ENCODE data around the gene EPHB2.
"Not testable (repeated sequence)": the region's sequence is repeated elsewhere in the genome, so short reads cannot be mapped to it uniquely, and the experiment has no call there.

Gene EPHB2

DNA sequence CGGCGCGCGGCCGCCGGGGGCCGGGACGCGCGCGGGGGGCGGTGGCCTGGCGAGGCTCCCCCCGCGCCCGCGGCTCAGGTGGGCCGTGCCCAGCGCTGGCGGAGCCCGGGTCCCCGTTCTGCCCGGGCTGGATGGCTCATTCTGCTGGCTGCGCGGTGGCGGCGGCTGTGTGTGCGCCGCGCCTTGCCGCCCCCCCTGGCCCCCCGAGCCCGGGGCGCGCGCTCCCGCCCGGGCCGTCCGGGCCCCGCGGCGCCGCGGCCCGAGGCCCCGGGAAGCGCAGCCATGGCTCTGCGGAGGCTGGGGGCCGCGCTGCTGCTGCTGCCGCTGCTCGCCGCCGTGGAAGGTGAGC, at the start of gene EPHB2:
Gene EPHB2, plus strand, starts transcription at position 139 of the 349 bp plus-strand sequence. Its CDS starts 144 bp downstream, at position 283.
- DNase-seq (ENCODE audit: low spot score) = peak; percentile 36

DNA sequence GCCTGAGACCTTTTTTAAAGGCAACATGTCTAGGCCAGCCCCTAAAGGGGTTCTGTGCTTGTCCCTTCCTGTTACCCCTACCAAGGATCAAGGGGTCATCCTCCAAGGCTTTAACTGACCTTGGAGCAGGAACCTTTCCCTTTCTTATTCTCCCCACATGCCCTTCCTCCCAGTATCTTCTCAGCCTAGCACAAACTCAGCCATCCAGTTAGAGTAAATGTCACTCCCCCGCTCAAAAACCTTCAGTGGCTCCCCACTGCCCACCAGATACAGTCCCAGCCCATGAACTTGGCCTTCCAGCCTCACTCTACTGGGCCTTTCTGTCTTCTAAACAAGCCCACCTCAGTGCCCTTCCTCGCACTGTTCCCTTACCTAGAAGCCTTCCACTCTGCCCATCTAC, 48.8 kb upstream of the EPHB2 start:
- no peak for DNase-seq (ENCODE audit: low spot score)

DNA sequence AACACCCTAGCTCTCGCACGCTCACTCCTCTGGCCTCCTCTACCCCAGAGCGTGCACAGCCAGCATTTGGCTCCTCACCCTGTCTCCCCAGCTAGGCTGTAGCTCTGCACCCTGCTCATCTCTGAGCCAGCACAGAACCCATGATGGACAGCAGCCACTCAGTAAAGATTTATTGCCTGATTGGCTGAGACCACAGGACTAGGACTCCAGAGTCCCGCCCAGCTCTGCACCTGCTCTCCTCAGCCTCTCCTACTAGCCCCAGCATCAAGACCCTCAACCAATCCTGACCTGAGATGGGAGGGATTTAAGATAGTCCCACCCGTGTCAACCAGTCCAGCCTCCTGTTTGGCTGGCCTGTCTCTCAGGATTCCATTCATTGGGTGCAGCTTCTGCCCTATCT, 48.3 kb upstream of the EPHB2 start:
- DNase-seq (ENCODE audit: low spot score) = peak; percentile 96

DNA sequence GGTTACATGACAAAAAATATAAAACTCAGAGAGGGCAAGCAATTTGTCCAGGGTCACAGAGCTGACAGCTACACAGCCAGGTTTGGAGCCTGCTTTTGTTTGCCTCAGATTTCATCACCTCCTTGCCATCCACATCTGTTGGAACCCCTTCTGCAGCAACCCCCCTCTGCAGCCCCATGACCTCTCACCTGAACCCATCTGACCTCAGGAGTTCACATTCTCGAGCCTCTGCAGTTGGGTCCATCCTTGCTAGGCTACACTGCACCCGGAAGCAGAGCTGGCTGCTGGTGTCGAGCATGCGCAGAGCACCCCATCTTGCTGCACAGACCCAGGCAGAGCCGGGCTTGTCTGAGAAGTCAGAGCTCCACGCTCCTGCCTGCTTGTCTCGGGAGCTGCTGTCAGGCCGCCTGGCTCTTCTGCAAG, 47.6 kb upstream of the EPHB2 start:
- no peak for DNase-seq (ENCODE audit: low spot score)

DNA sequence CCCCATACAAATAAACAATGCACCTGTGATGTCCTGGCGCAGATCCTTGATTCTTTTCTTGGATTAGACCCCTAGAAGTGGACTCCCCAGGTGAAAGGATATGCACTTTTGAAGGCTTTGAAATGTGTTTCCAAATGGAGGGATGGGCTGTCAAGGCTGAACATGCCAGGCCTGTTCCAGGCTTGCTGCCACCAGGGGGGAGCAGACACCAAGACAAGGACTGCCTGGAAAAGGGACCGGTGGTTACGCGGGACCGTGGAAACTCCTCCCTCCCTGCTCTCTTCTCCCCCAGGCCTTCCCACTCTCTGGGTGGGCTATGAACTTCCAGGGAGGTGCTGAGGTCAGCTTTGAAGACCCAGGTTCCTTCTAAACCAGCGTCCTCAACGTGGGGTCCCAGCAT, 44.9 kb upstream of the EPHB2 start:
- DNase-seq (ENCODE audit: low spot score) = no peak

DNA sequence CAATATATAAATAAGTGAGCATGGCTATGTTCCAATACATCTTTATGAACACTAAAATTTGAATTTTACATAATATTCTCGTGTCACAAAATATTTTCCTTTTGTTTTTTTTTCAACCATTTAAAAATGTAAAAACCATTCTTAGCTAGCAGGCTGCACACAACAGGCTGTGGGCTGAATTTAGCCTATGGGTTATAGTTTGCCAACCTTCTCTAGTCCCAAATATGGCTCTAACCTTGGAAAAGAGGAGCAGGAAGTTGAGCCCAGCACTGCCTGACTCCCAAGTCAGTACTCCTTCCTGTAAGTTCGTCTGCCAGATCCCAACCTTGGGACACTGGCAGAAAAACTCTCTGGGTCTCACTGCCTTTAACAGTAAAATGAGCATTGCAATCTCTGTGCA, 44.2 kb upstream of the EPHB2 start:
- DNase-seq (ENCODE audit: low spot score) = no peak

DNA sequence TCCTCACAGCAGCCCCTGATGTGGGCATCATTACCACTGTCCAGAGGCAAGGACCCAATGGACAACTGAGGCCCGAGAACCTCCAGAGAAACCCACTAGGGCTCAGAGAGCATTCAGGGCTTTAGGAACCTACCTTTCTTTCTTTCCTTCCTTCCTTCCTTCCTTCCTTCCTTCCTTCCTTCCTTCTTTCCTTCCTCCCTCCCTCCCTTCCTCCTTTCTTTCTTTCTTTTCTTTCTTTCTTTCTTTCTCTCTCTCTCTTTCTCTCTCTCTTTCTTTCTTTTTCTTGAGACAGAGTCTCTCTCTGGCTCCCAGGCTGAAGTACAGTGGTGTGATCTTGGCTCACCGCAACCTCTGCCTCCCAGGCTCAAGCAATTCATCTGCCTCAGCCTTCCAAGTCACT, 41.8 kb upstream of the EPHB2 start:
- not testable (repeated sequence) for DNase-seq (ENCODE audit: low spot score)

DNA sequence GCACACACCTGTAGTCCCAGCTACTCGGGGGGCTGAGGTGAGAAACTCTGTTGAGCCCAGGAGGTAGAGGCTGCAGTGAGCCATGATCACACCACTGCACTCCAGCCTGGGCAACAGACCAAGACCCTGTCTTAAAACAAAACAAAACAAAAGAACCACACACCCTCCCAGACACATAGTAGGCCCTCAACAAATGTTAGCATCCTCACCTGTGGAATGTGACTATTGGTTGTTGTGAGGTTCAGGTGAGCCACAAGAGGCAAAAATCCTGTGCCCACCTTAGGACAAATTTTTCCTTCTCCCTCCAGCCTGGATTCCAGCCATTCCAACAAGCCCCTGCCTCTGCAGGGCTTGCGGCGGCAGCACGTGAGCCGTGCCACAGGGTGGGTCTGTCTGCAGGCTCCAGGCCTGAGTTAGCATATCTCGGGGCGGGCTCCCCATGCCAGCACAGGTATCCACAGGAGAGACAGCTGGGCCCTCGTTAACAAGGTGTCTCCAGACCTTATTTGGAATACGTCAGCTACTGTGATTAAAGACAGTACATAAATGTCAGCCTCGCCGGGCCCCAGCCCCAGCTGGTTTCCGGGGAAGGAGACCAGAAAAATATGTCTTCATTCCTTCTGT, 40.2 kb upstream of the EPHB2 start:
- no peak for DNase-seq (ENCODE audit: low spot score)

DNA sequence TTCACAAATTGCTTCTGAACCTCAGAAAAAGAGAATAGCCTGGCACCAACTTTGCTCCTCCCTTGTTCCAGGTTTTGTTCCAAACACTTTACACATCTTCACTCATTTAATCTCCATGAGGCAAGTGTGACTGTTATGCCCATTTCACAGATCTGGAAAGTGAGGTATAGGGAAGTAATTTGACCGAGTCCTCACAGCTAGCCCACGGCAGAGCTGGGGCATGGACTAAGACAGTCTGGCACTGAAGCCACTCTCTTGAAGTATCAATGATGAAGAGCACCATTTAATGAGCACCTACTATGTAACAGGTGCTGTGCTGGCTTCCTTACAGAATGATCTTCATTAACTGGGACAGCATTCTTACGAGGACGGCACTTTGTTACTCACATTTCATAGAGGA, 38.6 kb upstream of the EPHB2 start:
- no peak for DNase-seq (ENCODE audit: low spot score)

DNA sequence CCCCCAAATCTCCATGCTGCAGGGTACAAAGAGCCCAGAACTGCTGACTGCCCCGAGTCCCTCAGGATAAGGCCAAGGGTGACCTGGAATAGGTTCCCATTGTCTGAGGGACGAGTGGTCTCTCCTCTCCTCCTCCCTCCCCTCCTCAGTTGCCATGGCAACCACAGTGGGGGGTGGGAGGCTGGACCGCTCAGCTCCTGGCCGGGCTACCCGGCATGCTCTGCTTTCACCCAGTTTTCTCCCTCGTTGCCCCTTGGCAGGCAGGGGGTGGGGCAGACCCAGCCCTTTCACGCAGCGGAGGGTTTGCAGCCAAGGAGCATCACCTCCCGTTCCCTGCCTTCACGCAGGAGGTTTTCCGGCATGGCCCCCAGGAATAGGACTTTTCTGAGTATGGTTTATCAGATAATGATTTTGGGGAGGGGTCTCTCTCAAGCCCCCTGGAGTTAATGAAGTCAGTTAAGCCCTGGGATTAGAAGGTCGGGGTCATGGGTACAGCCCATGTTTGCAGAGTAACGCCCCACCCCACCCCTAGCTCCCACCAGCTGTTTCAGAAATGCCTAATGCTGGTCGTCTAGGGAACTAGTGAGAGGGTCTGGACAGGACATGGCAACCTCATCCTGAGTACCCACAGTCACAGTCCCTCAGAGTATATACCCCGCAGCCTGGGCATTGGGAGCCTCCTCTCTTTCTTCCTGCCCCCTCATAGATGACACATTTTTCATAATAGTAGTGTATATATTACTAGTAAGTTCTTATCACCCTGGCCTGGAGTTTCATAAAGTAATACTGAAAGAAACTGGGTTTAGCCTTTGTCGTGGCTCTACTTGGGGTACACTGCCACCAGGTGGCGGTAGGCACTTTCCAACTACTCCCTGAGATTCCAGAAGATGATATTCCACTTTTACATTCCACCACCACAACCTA, 36.9 kb upstream of the EPHB2 start:
- DNase-seq (ENCODE audit: low spot score) = peak; percentile 56

DNA sequence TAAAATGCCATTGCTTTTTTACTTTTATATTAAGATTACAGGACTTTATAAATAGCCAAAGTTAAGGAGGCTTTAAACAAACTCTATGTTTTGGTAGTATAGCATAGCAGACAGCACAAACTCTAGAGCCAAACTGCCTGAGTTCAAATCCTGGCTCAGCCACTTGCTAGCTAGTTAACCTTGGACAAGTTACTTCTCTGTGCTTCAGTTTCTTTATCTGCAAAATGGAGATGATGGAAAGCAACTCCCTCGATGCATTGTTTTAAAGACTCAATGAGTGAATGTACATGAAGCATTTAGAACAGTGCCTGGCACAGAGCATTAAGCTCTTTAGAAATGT, 36.3 kb upstream of the EPHB2 start:
- no peak for DNase-seq (ENCODE audit: low spot score)

DNA sequence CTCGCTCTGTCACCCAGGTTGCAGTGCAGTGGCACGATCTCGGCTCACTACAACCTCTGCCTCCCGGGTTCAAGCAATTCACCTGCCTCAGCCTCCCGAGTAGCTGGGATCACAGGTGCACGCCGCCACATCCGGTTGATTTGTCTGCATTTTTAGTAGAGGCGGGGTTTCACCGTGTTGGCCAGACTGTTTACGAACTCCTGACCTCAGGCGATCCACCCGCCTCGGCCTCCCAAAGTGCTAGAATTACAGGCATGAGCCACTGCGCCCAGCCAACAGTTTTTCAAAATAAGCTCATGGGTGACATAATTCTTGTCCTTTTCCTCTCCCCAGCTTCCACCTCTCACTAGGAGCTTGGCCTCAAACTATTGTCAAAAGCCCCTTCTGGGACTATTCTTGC, 34.5 kb upstream of the EPHB2 start:
- DNase-seq (ENCODE audit: low spot score) = not testable (repeated sequence)

DNA sequence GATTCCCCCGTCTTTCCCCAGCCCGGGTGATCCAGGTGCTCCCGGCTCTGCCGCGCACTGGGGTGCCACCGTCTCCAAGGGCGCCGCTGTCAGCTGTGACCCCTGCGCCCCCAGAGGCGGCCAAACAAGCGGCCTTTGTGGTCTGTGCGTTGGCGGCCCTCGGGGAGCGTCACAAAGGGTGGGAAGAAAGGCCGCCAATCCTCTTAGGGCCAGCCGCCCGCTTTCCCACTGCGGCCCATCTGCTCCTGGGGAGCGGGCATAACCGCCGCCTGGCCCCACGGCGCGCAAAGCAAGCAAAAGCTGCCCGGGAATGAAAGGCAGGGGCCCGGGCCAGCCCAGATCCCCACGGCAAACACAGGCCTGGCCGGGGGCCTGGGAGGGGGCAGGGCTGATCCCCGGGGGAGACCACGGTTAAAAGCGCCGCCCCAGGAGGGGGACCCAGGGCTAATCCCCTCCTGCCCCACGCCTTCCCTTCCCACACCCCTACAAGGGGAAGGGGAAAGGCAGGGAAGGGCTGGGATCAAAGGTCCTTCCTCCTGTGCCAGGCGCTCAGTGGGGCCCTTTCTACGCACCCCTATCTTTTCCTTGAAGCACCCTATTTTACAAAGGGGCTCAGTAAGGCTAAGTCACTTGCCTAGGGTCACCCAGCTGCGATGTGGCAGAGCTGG, 33.6 kb upstream of the EPHB2 start:
- DNase-seq (ENCODE audit: low spot score) = no peak

DNA sequence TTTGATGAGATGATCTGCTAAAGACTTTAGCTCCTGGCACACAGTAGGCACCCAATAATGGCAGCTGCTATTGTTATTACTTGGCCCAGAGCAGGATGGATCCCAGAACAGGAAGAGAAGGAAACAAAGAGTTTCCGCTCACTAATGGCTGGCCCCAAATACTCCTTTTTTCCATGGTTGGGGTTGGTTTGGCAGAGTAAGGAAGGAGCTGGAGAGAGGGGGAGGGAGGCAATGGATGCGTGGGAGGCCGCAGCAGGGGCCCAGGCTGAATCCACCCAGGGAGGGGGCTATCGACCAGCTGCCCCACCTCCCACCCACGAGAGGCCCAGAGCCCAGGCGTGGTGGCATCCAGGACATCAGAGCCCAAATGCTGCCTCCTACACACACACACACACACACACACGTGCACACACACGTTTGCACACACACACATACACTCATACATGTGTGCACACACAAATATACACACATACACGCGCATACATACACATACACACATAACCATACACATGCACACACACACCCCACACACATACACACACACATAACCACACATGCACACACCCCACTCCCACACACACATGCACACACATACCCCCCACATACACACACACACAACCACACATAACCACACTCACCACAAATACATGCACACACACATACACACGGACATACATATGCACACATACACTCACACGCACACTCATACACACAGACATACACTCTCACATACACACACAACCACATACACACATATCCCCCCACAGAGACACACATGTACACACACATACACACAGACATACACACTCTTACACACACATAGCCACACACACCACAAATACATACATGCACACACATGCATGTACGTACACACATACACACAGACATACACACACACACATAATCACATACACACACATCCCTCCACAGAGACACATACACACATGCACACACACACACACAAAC, 32.4 kb upstream of the EPHB2 start:
- DNase-seq (ENCODE audit: low spot score) = no peak

DNA sequence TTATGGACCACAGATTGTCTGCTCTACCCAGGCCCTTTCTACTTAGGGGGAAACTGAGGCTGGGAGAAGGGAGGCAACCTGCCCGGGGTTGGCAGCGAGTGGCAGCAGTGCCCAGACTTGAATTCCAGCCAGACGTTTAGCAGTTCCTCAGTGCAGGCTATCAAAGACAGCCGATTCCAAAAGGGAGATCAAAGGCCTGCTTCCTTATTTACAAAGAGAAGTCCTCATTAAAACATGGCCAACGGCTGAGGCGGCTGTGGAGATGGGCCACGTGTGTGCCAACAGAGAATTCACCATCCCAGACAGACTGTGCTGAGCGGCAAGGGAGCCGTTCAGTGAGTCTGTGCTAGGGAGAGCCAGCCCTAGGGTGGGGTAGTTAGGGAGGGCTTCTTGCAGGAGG, 29.9 kb upstream of the EPHB2 start:
- DNase-seq (ENCODE audit: low spot score) = no peak

DNA sequence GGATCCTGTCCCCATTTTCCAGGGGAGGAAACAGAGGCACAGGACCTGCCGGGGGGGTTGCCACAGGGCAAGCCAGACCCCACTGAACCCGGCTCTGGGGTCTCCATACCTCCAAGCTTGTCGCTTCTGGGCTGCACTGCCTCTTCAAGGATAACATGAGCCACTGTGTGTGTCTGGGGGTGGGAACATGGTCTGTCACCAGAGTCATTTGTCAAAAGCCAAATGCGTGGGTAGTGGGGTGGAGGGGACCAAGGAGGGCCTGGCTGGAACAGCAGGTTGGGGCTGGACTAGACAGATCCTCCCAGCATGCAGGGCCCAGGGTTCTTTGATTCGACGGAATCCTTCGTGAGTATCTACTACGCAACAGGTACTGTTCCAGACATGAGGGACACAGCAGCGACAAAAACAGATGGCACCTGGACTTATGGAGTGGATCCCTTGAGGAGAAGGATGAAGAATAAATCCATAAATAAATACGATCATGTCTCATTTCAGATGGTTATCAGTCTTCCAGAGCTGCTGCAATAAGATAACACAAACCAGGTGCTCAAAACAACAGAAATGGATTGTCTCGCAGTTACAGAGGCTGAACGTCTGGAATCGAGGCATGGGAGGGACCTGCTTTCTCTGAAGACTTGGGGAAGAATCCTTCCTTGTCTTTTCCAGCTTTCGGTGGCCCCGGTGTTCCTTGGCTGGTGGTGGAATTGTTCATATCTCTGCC, 28.9 kb upstream of the EPHB2 start:
- no peak for DNase-seq (ENCODE audit: low spot score)

DNA sequence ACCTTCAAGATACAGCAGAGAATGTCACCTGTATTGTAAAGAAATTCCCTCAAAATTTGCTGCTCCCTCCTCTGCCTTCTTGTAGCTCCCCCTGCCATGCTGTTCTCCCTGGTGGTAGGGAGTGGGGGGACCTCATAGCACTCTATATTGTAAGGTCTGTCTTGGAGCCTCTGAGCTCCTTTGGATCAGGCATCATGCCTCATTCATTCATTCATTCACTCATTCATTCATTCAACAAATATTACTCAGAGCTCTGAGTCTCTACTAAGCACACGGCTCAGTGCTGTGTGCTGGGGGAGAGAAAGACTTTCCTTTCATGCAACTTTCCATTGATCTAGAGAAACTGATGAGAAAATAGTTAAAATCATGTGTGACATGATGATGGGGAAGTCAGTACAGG, 27.1 kb upstream of the EPHB2 start:
- DNase-seq (ENCODE audit: low spot score) = no peak

DNA sequence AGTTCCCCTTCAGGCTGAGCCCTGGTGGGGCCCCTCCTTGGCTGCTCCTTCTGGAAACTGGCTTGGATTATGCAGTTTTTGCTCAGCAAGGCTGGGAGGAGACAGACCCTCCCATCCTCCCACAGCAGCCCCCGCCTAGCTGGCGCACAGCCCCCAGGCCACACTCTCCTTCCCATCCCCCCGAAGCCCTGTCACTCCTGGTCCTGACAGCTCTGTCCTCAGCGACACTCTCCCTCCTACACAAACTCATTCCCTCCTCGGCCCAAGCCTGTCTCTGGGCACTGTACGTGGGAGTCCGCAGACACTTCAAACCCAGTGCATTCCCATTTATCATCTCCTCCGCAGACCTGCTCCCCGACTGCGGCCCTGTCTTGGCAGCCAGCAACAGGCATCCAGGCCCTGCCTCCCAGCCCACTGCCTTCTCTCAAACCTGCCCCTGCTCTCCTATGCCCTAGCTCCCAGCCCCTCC, 25.0 kb upstream of the EPHB2 start:
- DNase-seq (ENCODE audit: low spot score) = no peak

DNA sequence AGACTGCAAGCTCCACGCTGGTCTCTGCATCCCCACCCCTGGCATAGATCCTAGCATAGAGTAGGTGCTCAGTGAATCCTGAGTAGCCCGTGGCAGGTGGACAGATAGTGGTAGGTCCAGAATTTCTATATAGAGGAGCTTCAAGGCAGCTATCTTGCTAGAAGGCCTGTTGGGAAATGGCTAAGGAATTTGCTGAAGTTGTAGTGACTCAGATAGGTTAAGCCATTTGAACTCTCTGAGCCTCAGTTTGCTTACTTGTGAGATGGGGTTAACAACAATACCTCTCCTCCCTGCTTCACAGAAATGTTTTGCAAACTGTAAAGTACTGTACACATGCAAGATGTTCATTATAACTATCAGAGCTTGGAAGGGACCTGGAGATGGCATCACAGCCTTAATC, 23.4 kb upstream of the EPHB2 start:
- DNase-seq (ENCODE audit: low spot score) = no peak

DNA sequence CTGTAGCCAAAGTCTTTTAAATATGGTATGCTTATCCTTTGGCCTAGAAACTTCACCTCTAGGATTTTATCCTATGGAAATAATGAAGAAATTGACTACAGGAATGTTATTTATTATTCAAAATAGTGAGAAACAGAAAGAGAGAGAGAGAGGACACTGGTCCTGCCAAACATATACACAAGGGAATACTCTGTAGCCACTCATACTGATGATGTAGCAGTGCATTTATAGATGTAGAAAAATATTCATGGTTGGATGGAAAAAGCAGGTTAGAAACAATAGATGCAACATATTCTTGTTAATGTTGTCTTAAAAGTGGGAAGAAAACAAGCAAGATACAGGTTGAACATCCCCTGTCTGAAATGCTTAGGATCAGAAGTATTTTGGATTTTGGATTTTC, 22.2 kb upstream of the EPHB2 start:
- DNase-seq (ENCODE audit: low spot score) = no peak

DNA sequence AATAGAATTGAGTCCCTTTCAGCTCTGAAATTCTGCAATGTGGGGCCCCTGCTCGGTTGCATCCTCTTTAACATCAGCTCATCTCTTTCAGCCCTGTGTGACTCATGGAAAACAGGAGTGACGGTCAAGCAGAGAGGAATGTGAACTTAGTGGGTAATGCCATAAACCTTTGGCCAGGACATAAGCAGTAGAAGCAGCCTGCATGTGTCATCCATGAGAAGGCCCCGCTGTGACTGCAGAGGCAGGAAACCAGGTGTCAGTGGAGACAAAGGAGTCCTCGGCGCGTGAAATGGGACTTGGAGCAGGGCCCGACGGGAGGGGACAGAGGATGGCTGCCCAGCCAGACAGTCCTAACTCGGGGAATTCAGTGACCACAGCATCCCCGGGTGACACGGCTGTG, 21.1 kb upstream of the EPHB2 start:
- DNase-seq (ENCODE audit: low spot score) = no peak

Data from NAMALWA (cell line).